GM21423 (cell line): ENCODE results near the gene DOK7.

ENCODE experiments used
- ATAC-seq: cut with Tn5 transposase; IDR thresholded peaks from one replicate; pipeline ENCODE4 v1.9.1; 2021; ENCODE audit warnings: mild to moderate bottlenecking, moderate library complexity; ENCODE audit not compliant: unreplicated experiment

Gene DOK7

DNA sequence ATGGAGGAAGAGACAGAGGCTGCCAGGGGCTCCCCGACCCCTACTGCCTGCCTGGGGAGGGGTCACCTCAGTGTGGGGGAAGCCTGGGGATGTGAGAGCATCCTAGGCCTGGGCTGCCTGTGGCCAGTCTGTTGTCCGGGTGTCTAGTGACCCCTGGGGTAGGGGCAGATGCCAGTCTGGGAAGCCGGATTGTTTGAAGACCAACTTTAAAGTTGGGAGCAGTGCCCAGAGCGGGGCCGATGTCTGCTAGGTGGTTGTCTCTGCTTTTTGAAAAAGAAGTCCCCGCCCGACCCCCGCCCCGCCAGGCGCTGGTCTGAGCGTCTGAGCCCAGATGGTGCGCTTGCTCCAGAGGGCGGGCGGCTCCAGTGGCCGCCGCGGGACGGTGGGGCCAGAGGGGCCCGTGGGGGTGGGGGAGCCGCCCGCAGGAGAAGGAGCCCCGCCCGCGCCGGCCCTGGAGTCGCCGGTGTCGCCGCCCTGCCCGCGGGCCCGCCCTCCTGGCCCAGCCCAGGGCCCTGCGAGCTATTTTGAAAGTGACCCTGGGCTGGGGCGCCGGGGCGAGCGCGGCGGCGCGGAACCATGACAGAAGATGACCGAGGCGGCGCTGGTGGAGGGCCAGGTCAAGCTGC lies at the start of gene DOK7:
TSS of gene DOK7 (plus strand) at position 517 of the 626 bp plus-strand sequence. CDS start at position 587, 70 bp downstream.
- no peak for ATAC-seq

GRCh38 chr4:3413675-3414420 lies 49.3 kb upstream of the DOK7 start:
- ATAC-seq = no peak

DNA sequence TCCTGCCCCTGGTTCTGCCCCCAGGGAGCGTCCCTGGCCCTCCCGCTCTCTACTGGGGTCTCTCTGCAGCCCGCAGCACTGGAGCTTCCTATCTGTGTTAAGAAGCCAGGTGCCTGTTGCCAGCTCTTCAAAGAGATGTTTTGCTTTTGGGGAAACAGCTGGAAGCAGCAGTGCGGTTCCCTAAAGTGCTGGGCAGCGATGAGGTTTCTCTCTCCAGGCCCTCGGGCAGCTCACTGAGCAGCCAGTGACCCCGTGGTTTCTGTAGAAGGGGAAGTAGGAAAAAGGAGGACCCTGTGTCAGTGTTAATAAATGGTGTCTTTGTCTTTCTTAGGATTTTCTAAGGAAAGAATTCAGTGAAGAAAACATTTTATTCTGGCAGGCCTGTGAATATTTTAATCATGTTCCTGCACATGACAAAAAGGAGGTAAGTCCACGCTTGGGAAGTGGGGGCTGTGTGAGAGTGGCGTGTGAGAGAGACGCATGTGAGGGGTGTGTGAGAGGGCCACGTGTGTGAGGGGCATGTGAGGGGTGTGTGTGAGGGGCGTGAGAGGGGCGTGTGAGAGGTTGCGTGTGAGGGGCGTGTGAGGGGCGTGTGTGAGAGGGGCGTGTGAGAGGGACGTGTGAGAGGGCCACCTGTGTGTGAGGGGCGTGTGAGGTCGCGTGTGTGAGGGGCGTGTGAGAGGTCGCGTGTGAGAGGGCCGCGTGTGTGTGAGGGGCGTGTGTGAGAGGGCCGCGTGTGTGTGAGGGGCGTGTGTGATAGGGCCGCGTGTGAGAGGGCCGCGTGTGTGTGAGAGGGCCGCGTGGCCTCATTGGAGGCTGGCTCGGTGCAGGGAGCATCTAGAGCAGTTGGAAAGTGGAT lies 48.5 kb upstream of the DOK7 start:
- no peak for ATAC-seq

- ATAC-seq = no peak
These were observed 47.5 kb upstream of the DOK7 start for GRCh38 chr4:3415471-3416141.

- no peak for ATAC-seq
These were observed 46.8 kb upstream of the DOK7 start for GRCh38 chr4:3416270-3416669.

DNA sequence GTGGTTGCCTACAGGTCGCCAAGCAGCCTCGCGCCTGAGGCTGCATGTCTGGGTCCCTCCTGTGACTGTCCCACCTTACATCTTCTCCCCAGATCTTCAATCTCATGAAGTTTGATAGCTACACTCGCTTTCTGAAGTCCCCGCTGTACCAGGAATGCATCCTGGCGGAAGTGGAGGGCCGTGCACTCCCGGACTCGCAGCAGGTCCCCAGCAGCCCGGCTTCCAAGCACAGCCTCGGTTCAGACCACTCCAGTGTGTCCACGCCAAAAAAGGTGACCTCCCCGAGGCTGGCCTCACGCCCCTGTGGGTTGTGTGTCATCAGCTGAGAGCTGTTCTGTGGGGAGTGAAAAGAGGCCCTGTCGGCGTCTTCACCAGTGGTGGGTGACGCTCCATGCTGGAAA lies 46.3 kb upstream of the DOK7 start:
- no peak for ATAC-seq

GRCh38 chr4:3417448-3417847 lies 45.7 kb upstream of the DOK7 start:
- no peak for ATAC-seq

- no peak for ATAC-seq
These were observed 44.9 kb upstream of the DOK7 start for GRCh38 chr4:3418029-3418762.

DNA sequence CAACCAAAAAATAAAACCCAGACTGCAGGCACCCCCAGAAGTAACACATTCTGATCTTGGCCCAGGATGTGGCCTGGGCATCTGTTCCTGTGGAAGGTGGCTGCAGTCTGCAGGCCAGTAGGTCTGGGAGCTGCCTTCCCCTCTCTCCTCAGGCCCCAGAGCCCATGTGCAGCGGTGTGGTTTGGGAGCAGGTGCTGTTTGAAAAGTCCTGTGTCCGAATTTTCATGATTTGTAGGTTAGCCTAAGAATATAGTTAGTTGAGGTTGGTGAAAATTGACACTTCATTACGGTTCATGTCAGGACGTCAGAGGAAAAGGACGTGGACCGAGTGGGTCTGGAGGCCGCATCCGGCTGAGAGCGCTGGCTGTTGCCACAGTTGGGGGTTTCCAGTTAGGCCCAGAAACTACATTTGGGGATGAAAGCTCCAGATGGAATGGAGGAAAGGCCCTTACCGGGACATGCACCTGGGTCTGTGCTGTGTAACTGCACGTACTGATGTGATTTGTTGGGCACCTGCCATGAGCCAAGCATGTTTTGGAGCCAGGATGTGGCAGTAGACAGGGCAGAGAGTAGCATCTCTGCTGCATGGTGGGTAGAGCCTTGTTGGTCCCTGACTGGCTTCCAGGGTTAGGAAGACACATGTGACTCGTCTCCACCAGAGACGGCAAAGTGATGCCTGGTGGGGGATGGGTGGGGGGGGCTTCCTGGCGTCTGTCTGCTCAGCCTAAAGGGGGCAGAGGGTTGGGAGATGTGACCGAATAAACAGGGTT lies 43.1 kb upstream of the DOK7 start:
- no peak for ATAC-seq

- ATAC-seq = no peak
These were observed 42.5 kb upstream of the DOK7 start for GRCh38 chr4:3420606-3420955.

DNA sequence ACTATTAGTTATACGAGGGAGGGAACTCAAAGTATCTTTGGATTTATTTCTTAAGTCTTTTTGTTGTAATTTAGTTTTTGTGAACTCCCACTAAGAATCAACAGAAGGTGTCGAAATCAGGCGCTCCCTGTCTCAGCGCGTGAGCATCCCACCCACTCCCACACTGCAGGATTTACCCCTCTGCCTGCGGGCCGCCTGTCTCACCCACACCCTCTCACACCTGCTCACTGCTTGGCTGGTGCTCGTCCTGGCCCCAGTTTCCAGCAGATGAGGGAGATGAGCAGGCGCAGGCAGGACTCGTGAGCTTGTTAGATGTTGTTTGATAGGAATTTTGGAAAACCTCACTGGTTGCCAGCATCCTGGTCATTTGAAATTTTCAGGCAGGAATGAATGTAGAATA lies 42.1 kb upstream of the DOK7 start:
- ATAC-seq = no peak

GRCh38 chr4:3421470-3421869 lies 41.6 kb upstream of the DOK7 start:
- no peak for ATAC-seq

DNA sequence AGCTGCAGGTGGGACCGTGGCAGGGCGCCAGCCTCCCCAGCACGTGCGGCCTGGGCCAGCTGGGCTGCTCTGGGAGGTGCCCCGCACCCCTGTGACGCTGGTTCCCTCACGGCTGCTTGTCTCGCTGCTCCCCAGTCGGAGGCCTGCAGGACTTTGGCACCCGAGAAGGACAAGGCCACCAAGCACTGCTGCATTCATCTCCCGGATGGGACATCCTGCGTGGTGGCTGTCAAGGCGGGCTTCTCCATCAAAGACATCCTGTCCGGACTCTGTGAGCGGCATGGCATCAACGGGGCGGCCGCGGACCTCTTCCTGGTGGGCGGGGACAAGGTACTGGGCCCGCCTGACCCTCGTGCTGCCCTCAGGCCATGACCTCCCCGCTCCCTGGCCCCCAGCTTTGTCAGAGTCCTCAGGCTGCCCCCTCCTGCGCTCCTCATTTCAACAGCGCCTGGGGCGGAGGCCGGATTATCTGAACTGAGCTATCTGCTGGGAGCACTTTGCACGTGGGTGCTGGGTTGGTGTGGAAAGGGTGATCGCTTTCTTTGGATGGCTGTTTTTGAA lies 40.8 kb upstream of the DOK7 start:
- ATAC-seq = no peak

DNA sequence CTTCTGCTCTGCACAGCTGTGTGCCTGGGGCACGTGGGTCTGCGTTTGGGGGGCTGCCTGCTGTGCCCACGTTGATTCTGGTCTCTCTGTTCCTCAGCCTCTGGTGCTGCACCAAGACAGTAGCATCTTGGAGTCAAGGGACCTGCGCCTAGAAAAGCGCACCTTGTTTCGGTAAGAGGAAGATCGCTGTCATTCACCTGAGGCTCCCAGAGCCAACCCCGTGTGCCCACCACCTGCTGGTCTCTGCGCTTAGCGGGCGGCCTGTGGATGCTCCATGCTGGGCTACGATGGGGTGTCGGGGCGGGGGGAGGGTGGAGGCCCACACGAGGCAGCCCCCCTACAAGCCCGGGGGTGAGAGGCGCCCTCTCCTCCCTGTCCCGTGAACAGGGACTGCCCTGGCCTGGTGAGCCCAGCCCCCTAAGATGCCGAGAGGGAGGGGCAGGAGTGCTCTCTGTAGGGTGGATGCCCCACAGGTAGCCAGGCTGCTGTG lies 40.3 kb upstream of the DOK7 start:
- ATAC-seq = no peak

DNA sequence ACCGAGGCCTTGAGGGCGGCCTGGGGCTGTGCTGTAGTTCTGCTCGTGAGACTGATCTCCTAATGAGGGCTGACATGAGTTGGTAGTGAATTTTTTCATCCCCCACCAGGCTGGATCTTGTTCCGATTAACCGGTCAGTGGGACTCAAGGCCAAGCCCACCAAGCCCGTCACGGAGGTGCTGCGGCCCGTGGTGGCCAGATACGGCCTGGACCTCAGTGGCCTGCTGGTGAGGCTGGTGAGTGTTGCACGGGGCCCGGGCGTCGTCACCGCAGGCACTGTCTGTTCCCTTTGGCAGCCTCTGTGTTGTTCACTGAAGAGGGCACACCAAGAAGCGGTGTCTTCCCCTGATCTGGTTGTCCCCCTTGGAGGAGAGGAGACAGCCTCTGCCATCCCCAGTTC lies 39.7 kb upstream of the DOK7 start:
- ATAC-seq = no peak

- no peak for ATAC-seq
These were observed 39.2 kb upstream of the DOK7 start for GRCh38 chr4:3423952-3424351.

DNA sequence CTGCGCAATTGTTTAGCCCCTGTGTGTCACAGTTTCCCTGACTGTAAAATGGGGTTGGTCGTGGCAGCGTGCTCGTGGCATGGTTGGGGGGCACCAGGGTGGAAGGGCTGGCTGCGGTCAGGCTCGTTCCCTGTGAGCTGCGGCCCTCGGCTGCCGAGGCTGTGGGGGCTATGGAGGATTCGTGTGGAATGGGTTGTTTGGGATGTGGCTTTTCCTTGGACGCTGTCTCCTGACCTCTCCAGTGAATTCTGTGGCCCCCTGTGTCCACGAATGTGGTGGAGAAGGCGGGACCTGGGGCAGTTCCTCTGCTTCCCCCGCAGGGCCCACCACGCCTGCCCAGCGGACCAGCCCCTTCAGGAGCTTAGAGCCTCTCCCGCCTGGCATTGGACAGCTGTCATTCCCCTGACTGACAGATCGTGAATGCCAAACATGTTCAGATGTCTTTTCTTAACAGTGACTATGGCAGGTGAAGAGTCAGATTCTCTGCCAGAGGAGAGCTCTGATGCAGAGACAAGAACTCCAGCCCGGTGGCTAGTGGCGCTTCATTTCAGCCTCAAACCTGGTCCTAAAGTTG lies 38.5 kb upstream of the DOK7 start:
- ATAC-seq = no peak

- no peak for ATAC-seq
These were observed 36.5 kb upstream of the DOK7 start for GRCh38 chr4:3426465-3427133.

DNA sequence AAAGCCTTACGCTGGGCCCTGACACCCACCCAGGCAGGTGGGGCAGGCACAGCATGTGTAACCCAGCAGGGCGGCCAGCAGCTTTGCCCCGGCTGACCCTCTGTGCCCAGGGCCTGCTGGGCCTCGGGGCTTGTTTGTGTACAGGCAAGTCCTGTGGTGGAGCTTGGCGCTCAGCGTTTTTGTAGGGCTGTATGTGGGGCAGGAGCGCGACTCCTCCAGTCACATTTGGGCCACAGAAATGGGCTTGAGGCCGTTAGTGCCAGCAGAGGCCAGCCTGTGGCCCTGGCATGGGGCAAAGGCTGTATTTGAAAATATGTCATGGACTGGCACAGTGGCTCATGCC lies 36.0 kb upstream of the DOK7 start:
- no peak for ATAC-seq
